Measurements from ENCODE around the gene COL9A1. TPM values are rescaled to one million over a fixed set of nuclear protein-coding genes. Genes with fewer than 3 reads are reported as not detected.

COL9A1 gene
- total RNA-seq, 1 donor from 2014 or later: 7.8 TPM

DNA sequence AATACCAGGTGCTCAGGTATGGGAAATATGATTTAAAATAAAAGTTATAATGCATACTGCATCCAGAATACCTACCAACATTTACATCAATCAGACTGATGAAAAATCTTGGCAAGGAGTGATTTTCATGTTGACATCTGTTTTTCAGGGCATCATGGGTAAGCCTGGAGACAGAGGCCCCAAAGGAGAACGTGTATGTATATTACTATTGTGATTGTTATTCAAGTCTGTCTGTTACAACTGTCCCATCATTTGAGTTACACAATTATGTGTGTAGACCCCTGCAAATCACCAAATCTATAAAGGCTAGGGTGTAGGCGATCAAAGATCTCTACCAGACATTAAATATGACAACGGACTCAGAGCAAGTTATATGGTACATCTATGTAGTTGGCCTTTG lies 118.2 kb downstream of the COL9A1 start:
- H3K9me3 ChIP-seq (ENCODE audit: control insufficient read depth in 3 of 3, low read length in 3 of 3): no peaks in the 10 kb centered on the region
- no peaks in the 10 kb centered on the region for H3K4me1 ChIP-seq (ENCODE audit: control insufficient read depth in 3 of 3, insufficient read depth in 3 of 3, low read length in 3 of 3)
- H3K27me3 ChIP-seq (ENCODE audit: control insufficient read depth in 3 of 3, insufficient read depth in 3 of 3, low read length in 3 of 3): no peaks in the 10 kb centered on the region
- no peak overlapping the region for H3K4me3 ChIP-seq (ENCODE audit: low read length in 3 of 3)
- no peaks in the 10 kb centered on the region for H3K36me3 ChIP-seq (ENCODE audit: control insufficient read depth in 3 of 3, insufficient read depth in 3 of 3, low read length in 3 of 3)
- H3K9ac ChIP-seq (ENCODE audit: low read depth in 1 of 3, low read length in 3 of 3): no peak overlapping the region
- no peak overlapping the region for H3K27ac ChIP-seq (ENCODE audit: low read depth, low read length)

DNA sequence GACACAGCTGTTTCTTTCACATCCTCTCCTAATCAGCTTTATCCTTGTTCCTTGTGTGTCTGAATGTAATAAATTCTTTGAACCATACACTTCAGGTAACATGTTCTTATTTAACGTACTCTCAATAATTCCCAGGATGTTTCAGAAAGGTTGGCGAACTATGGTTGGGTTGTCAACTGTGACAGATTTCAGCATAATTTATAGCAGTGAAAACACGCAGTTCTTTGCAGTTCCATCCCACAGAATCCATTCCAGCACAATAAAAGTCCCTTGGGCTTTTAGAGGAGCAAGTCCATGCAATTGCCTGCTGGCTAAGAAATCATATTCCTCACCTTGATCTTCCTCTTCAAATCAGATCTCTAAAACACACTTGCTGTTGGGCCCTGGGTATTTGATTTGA lies 119.3 kb downstream of the COL9A1 start:
- no peaks in the 10 kb centered on the region for H3K36me3 ChIP-seq (ENCODE audit: control insufficient read depth in 3 of 3, insufficient read depth in 3 of 3, low read length in 3 of 3)
- no peak overlapping the region for H3K9ac ChIP-seq (ENCODE audit: low read depth in 1 of 3, low read length in 3 of 3)
- H3K4me1 ChIP-seq (ENCODE audit: control insufficient read depth in 3 of 3, insufficient read depth in 3 of 3, low read length in 3 of 3): no peaks in the 10 kb centered on the region
- H3K27me3 ChIP-seq (ENCODE audit: control insufficient read depth in 3 of 3, insufficient read depth in 3 of 3, low read length in 3 of 3): no peaks in the 10 kb centered on the region
- no peak overlapping the region for H3K27ac ChIP-seq (ENCODE audit: low read depth, low read length)
- no peaks in the 10 kb centered on the region for H3K9me3 ChIP-seq (ENCODE audit: control insufficient read depth in 3 of 3, low read length in 3 of 3)
- H3K4me3 ChIP-seq (ENCODE audit: low read length in 3 of 3): no peak overlapping the region

DNA sequence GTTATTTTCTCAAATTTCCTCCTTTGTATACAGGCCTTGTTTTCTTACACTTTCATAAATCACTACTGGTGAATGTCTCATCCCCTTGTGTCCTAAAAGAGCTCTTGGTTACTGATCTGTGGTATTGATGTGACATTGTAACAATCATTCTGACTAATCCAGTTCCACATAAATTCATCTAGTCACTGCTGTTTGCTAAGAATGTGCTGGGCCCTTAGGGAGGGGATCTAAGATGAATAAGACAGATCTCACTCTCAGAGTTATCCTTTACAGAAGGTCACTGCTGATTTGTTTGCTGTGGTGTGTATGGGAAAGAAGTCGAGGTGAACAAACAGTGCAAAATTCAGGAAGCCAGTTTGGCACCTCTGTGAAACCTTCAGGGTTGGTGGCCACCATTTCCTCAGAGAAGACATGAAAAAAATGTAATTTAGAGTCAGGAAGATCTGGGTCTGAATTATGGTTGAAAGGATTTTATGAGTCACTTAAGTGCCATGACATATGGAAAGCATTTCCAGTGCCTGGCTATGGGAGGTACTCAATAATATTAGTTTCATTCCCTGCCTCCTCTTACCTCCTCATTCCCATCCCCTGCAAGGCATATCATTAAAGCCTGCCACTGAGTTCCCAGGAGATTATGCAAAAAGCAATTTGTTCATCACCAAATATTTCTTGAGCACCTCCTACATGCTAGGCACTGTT lies 121.8 kb downstream of the COL9A1 start:
- Histone ChIP-seq H3K9me3 (ENCODE audit: control insufficient read depth in 3 of 3, low read length in 3 of 3) (no peaks in the 10 kb centered on the region), H3K27me3 (ENCODE audit: control insufficient read depth in 3 of 3, insufficient read depth in 3 of 3, low read length in 3 of 3) (no peaks in the 10 kb centered on the region), H3K36me3 (ENCODE audit: control insufficient read depth in 3 of 3, insufficient read depth in 3 of 3, low read length in 3 of 3) (no peaks in the 10 kb centered on the region), H3K27ac (ENCODE audit: low read depth, low read length) (no peak overlapping the region), H3K4me3 (ENCODE audit: low read length in 3 of 3) (no peak overlapping the region), H3K4me1 (ENCODE audit: control insufficient read depth in 3 of 3, insufficient read depth in 3 of 3, low read length in 3 of 3) (no peaks in the 10 kb centered on the region), H3K9ac (ENCODE audit: low read depth in 1 of 3, low read length in 3 of 3) (no peak overlapping the region)

DNA sequence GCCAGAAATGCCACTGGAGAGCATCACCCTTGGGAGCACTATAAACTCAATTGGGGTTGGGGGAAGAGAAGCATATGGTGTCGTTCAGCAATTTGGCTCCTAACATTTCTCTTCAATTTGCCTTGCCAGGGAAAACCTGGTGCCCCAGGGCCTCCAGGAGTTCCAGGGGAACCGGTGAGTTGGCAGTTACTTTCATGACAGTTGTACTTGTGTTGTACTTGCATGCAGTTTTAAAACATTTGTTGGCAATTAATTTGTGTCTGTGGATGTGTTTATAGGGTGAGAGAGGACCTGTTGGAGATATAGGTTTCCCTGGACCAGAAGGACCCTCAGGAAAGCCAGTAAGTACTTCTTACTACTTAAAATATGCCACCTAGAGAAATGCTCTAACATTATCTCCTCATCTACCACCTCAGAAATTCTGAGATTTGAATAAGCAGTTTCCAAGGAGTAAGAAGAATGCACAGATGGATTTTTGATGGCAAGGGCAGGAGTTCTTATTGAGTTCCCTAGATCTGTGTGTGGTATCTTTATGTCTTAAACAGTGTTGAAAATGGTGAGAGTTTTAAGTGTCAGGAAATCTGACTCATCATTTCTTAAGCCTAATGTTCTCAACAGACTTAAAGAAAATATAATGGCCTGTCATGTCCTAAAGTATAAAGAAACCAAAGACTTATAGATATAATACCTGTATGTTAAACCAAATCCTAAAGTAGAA lies 122.5 kb downstream of the COL9A1 start:
- Histone ChIP-seq H3K9ac (ENCODE audit: low read depth in 1 of 3, low read length in 3 of 3) (no peak overlapping the region), H3K36me3 (ENCODE audit: control insufficient read depth in 3 of 3, insufficient read depth in 3 of 3, low read length in 3 of 3) (no peaks in the 10 kb centered on the region), H3K27me3 (ENCODE audit: control insufficient read depth in 3 of 3, insufficient read depth in 3 of 3, low read length in 3 of 3) (no peaks in the 10 kb centered on the region), H3K4me1 (ENCODE audit: control insufficient read depth in 3 of 3, insufficient read depth in 3 of 3, low read length in 3 of 3) (no peaks in the 10 kb centered on the region), H3K27ac (ENCODE audit: low read depth, low read length) (no peak overlapping the region), H3K4me3 (ENCODE audit: low read length in 3 of 3) (no peak overlapping the region), H3K9me3 (ENCODE audit: control insufficient read depth in 3 of 3, low read length in 3 of 3) (no peaks in the 10 kb centered on the region)

DNA sequence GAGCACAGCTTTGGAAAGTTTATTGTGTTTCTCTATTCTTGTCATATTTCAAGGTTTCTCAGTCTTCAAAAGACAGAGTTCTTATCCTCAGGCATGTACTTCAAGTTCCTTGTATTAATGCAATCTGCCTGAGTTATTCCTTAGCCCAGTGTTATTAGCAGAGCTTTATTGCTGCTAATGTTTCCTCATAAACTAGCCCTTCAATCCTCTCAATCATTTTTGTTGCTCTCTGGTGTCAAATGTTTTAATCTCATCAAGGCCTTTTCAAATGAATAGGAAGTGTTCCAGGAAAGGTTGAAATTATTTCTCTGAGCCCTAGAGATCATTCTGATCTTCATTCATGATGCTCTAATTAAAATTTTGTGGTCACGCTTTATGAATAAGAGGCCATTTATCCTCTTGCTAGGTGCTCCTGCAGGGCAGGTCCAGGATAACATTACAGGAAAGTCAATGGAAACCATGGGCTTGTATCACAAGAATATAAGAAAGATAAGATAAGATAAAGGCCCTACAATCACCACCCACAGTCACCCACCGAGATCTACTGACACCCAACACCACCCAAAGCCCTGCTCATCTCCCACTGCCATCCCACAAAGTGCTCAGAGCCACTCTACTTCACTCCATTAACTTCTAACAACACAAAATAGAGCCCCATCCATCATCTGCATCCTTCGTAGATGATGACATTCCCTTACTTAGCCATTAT lies 125.9 kb downstream of the COL9A1 start:
- no peaks in the 10 kb centered on the region for H3K9me3 ChIP-seq (ENCODE audit: control insufficient read depth in 3 of 3, low read length in 3 of 3)
- H3K27ac ChIP-seq (ENCODE audit: low read depth, low read length): no peak overlapping the region
- H3K4me1 ChIP-seq (ENCODE audit: control insufficient read depth in 3 of 3, insufficient read depth in 3 of 3, low read length in 3 of 3): no peaks in the 10 kb centered on the region
- H3K9ac ChIP-seq (ENCODE audit: low read depth in 1 of 3, low read length in 3 of 3): no peak overlapping the region
- H3K4me3 ChIP-seq (ENCODE audit: low read length in 3 of 3): no peak overlapping the region
- no peaks in the 10 kb centered on the region for H3K27me3 ChIP-seq (ENCODE audit: control insufficient read depth in 3 of 3, insufficient read depth in 3 of 3, low read length in 3 of 3)
- H3K36me3 ChIP-seq (ENCODE audit: control insufficient read depth in 3 of 3, insufficient read depth in 3 of 3, low read length in 3 of 3): no peaks in the 10 kb centered on the region

DNA sequence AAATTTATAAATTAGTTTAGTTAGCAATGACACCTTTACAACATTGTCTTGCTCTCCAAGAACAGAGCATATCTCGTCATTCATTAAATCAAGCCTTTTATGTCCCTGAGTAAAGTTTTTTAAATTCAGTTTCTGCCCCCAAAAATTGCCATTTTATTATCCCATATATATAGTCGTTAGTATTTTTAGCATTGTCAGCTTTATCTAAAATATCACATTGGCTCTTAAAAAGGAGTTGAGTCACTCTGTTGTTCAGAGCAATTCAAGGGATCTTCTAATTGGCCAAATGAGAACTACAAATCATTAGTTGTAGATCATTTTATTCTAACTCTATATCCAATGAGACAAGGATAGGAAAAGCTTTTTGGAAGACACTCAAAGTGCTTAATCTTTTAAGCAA lies 127.1 kb downstream of the COL9A1 start:
- H3K27me3 ChIP-seq (ENCODE audit: control insufficient read depth in 3 of 3, insufficient read depth in 3 of 3, low read length in 3 of 3): no peaks in the 10 kb centered on the region
- H3K4me3 ChIP-seq (ENCODE audit: low read length in 3 of 3): no peak overlapping the region
- no peaks in the 10 kb centered on the region for H3K36me3 ChIP-seq (ENCODE audit: control insufficient read depth in 3 of 3, insufficient read depth in 3 of 3, low read length in 3 of 3)
- H3K9me3 ChIP-seq (ENCODE audit: control insufficient read depth in 3 of 3, low read length in 3 of 3): no peaks in the 10 kb centered on the region
- no peaks in the 10 kb centered on the region for H3K4me1 ChIP-seq (ENCODE audit: control insufficient read depth in 3 of 3, insufficient read depth in 3 of 3, low read length in 3 of 3)
- H3K27ac ChIP-seq (ENCODE audit: low read depth, low read length): no peak overlapping the region
- no peak overlapping the region for H3K9ac ChIP-seq (ENCODE audit: low read depth in 1 of 3, low read length in 3 of 3)

DNA sequence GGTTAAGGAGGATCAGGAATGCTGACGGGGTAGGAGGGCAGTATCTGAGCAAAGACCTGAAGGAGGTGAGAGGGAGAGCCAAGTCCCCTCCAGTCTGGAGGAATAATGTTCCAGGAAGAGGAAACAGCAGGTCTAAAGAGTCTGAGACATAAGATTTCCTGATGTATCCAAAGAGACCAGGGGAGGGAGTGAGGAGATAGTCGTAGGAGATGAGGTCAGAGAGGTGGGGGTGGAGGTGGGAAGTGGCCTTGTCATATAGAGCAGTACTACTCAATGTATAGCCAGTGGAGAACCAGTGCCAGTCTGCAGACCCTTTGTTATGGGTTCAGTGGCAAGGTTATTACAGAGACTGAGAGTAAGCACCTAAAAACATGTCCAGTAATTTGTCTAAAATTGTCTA lies 130.6 kb downstream of the COL9A1 start:
- Histone ChIP-seq H3K9ac (ENCODE audit: low read depth in 1 of 3, low read length in 3 of 3) (no peak overlapping the region), H3K4me1 (ENCODE audit: control insufficient read depth in 3 of 3, insufficient read depth in 3 of 3, low read length in 3 of 3) (no peaks in the 10 kb centered on the region), H3K27ac (ENCODE audit: low read depth, low read length) (no peak overlapping the region), H3K27me3 (ENCODE audit: control insufficient read depth in 3 of 3, insufficient read depth in 3 of 3, low read length in 3 of 3) (no peaks in the 10 kb centered on the region), H3K36me3 (ENCODE audit: control insufficient read depth in 3 of 3, insufficient read depth in 3 of 3, low read length in 3 of 3) (no peaks in the 10 kb centered on the region), H3K4me3 (ENCODE audit: low read length in 3 of 3) (no peak overlapping the region), H3K9me3 (ENCODE audit: control insufficient read depth in 3 of 3, low read length in 3 of 3) (no peaks in the 10 kb centered on the region)

DNA sequence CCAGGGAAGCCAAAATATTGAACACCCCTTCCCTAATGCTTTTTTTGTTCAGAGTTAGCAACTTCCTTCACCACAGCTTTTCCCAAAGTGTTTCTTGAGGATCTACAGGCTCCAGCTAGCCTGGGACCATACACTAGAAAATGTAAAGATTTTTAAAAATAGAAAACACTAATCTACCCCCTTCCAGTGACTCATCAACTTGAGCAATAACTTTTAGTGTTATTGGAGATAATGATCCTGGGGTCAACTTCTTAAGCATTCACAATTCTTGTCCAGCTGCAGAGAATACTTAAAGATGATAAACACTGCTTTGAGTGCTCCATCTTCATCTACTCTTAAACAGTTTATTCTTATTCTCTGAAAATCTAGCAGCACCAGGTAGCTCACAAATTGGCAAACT lies 131.6 kb downstream of the COL9A1 start:
- Histone ChIP-seq H3K4me3 (ENCODE audit: low read length in 3 of 3) (no peak overlapping the region), H3K27me3 (ENCODE audit: control insufficient read depth in 3 of 3, insufficient read depth in 3 of 3, low read length in 3 of 3) (no peaks in the 10 kb centered on the region), H3K4me1 (ENCODE audit: control insufficient read depth in 3 of 3, insufficient read depth in 3 of 3, low read length in 3 of 3) (no peaks in the 10 kb centered on the region), H3K9ac (ENCODE audit: low read depth in 1 of 3, low read length in 3 of 3) (no peak overlapping the region), H3K27ac (ENCODE audit: low read depth, low read length) (no peak overlapping the region), H3K36me3 (ENCODE audit: control insufficient read depth in 3 of 3, insufficient read depth in 3 of 3, low read length in 3 of 3) (no peaks in the 10 kb centered on the region), H3K9me3 (ENCODE audit: control insufficient read depth in 3 of 3, low read length in 3 of 3) (no peaks in the 10 kb centered on the region)

DNA sequence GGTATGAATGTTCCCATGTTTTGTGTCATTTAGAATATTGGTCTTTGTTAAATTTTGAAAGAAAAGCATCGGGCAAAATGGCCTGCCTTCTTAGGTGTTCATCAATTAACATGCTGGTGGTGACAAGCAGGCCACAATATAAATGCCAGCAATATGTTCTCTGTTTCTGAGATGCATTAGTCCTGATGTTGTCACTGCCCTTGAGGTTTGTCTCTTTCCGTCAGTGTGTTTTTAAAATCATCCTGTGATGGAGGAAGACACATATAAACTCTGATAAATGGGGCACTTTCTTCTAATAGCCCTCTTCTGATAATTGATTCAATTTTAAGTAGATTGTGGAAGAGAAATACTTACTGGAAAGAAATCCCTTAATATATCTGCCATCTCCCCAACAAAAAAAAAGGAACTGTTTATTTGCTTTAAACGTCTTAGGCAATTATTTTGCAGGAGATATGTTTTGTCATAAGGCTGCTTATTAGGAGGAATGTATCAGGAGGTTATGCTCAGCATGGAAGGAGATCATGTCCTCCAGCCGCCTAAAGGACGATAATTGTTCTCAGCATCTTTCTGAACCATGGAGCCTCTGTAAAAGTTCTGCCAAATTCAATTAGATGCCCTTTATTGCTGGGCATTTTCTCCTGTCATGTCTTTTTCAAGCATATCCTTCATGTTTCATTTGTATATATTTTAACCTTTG lies 134.1 kb downstream of the COL9A1 start:
- H3K27me3 ChIP-seq (ENCODE audit: control insufficient read depth in 3 of 3, insufficient read depth in 3 of 3, low read length in 3 of 3): no peaks in the 10 kb centered on the region
- H3K27ac ChIP-seq (ENCODE audit: low read depth, low read length): no peak overlapping the region
- no peak overlapping the region for H3K9ac ChIP-seq (ENCODE audit: low read depth in 1 of 3, low read length in 3 of 3)
- no peaks in the 10 kb centered on the region for H3K9me3 ChIP-seq (ENCODE audit: control insufficient read depth in 3 of 3, low read length in 3 of 3)
- H3K4me1 ChIP-seq (ENCODE audit: control insufficient read depth in 3 of 3, insufficient read depth in 3 of 3, low read length in 3 of 3): no peaks in the 10 kb centered on the region
- H3K4me3 ChIP-seq (ENCODE audit: low read length in 3 of 3): no peak overlapping the region
- no peaks in the 10 kb centered on the region for H3K36me3 ChIP-seq (ENCODE audit: control insufficient read depth in 3 of 3, insufficient read depth in 3 of 3, low read length in 3 of 3)

All from skeletal muscle tissue (tissue), 4 donors.